Sigmoid colon (tissue), 7 donors: ENCODE results near the gene OSBP2. TPM values are rescaled to one million over a fixed set of nuclear protein-coding genes. Genes with fewer than 3 reads are reported as not detected.
A peak's percentile ranks its signal among the peaks of the same experiment; 100 is the strongest.

Experiments
- DNase-seq: peaks from one replicate; pipeline ENCODE4 v3.0.0-alpha.2; 2019
- H3K27ac ChIP-seq, 4 donors: fragments of 200-600 bp; sonication (generic); one replicate each; pipeline ENCODE4 v1.5.1; 2016 to 2019; ENCODE audit warnings: mild to moderate bottlenecking in 1 of 4
- H3K27me3 ChIP-seq, 3 donors: fragments of 200-600 bp; sonication (generic); one replicate each; pipeline ENCODE4 v1.5.1; 2019; ENCODE audit warnings: mild to moderate bottlenecking in 1 of 3
- H3K36me3 ChIP-seq, 4 donors: fragments of 200-600 bp; sonication (generic); one replicate each; pipeline ENCODE4 v1.5.1; 2016 to 2019
- H3K4me1 ChIP-seq, 4 donors: fragments of 200-600 bp; sonication (generic); one replicate each; pipeline ENCODE4 v1.5.1; 2017 to 2019
- H3K4me3 ChIP-seq, 4 donors: fragments of 200-600 bp; sonication (generic); one replicate each; pipeline ENCODE4 v1.5.1; 2017 to 2019; ENCODE audit warnings: mild to moderate bottlenecking in 2 of 4, moderate library complexity in 1 of 4
- H3K9me3 ChIP-seq, 4 donors: fragments of 200-600 bp in 3 of 4; sonication (generic) in 3 of 4; one replicate each; pipeline versions ENCODE4 v1.5.1 to v1.6.1; 2013 to 2019
- CTCF ChIP-seq, 4 experiments: fragments of 450-650 bp in 3 of 4; fragments of 200-600 bp in 1 of 4; IDR thresholded peaks; one replicate each; pipeline ENCODE4 v1.5.1; 2016 to 2019; ENCODE audit warnings: antibody characterized with exemption in 4 of 4, mild to moderate bottlenecking in 3 of 4, moderate library complexity in 2 of 4
- EP300 ChIP-seq, 4 donors: sonication (generic); formaldehyde crosslinking; IDR thresholded peaks; one replicate each; pipeline ENCODE4 v1.6.1; 2017; ENCODE audit warnings: antibody characterized with exemption in 4 of 4
- POLR2A ChIP-seq, 2 donors: fragments of 450-650 bp; IDR thresholded peaks; one replicate each; pipeline ENCODE4 v1.6.1; 2016; ENCODE audit warnings: antibody characterized with exemption in 2 of 2, mild to moderate bottlenecking in 2 of 2, moderate library complexity in 2 of 2
- POLR2AphosphoS5 ChIP-seq, 4 donors: sonication (generic); formaldehyde crosslinking; IDR thresholded peaks; one replicate each; pipeline ENCODE4 v1.6.1; 2017; ENCODE audit warnings: antibody characterized with exemption in 4 of 4
- WGBS, 2 donors: extraction: QIAGEN DNeasy Blood & Tissue Kit; methylation state at CpG; one replicate each; pipeline ENCODE4 v1.1.7; 2013; 5-methylcytosine and 5-hydroxymethylcytosine counted together
- intact Hi-C: fragments of 100-400 bp; cut with DNase I; formaldehyde crosslinking; loops from one replicate; pipeline ENCODE4 v1.15.1; 2023
- polyA plus RNA-seq, 3 donors: library from polyadenylated mRNA; stranded (reverse); fragments of 200-250 nt; gene quantifications; one replicate each; pipeline ENCODE4 v1.2.3, GENCODE V29; 2013
- total RNA-seq, 4 donors: library from RNA; depleted of rRNA; stranded (reverse); fragments of >200 nt; gene quantifications; one replicate each; pipeline ENCODE4 v1.1.0, GENCODE V29; 2016
- donor health status: healthy with polysubstance abuse.
- donor health status: Bipolar disorder and iron deficiency.
- donor health status: healthy.

OSBP2 gene
- total and polyA plus RNA-seq, 7 donors, result 1.2 to 3.0 (median 1.6) TPM

DNA sequence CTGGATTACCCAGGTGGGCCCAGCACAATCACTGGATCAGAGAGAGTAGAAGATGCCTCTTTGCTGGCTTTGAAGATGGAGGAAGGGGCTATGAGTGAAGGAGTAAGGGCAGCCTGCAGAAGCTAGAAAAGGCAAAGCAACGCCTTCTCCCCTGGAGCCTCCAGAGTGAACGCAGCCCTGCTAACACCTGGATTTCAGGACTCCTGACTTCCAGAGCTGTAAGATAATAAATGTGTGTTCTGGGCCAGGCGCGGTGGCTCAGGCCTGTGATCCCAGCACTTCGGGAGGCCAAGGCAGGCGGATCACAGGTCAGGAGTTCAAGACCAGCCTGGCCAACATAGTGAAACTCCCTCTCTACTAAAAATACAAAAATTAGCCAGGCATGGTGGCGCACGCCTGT, 171.5 kb downstream of the OSBP2 start:
- TF ChIP-seq EP300 (IDR thresholded peaks at IDR 0.05) (no peak), POLR2AphosphoS5 (IDR thresholded peaks at IDR 0.05) (no peak), POLR2A (IDR thresholded peaks at IDR 0.05) (no peak), CTCF (IDR thresholded peaks at IDR 0.05) (no peak)
- WGBS, 2 donors, result 87 to 96% methylated on average over 8 of the region's 8 CpGs
- Histone ChIP-seq H3K4me1 (no peaks in the 10 kb centered on the region), H3K9me3 (no peaks in the 10 kb centered on the region), H3K36me3 (no peaks in the 10 kb centered on the region), H3K4me3 (no peak overlapping the region), H3K27me3 (no peaks in the 10 kb centered on the region), H3K27ac (no peak overlapping the region)
- intact Hi-C loops, result no loop called here
- no peak for DNase-seq

GRCh38 chr22:30866811-30867271, 172.2 kb downstream of the OSBP2 start:
- Histone ChIP-seq H3K4me3 (no peak overlapping the region), H3K27me3 (no peaks in the 10 kb centered on the region), H3K27ac (no peak overlapping the region), H3K36me3 (no peaks in the 10 kb centered on the region), H3K4me1 (no peaks in the 10 kb centered on the region), H3K9me3 (no peaks in the 10 kb centered on the region)
- no peak for TF ChIP-seq POLR2AphosphoS5 (IDR thresholded peaks at IDR 0.05)
- TF ChIP-seq CTCF (IDR thresholded peaks at IDR 0.05), result no peak
- no peak for TF ChIP-seq EP300 (IDR thresholded peaks at IDR 0.05)
- no peak for TF ChIP-seq POLR2A (IDR thresholded peaks at IDR 0.05)
- peak; percentile 29 for DNase-seq
- intact Hi-C loops, result no loop called here
- 79 to 85% methylated on average over 4 of the region's 4 CpGs for WGBS, 2 donors

GRCh38 chr22:30867746-30868662, 173.3 kb downstream of the OSBP2 start:
- 93% methylated on average over 19 of the region's 19 CpGs for WGBS, 2 donors
- intact Hi-C loops, result no loop called here
- no peaks in the 10 kb centered on the region for H3K36me3 ChIP-seq
- H3K27ac ChIP-seq, result no peak overlapping the region
- DNase-seq, result peak; percentile 33
- H3K4me3 ChIP-seq, result no peak overlapping the region
- H3K27me3 ChIP-seq, result no peaks in the 10 kb centered on the region
- TF ChIP-seq EP300 (IDR thresholded peaks at IDR 0.05) (no peak), POLR2A (IDR thresholded peaks at IDR 0.05) (no peak), POLR2AphosphoS5 (IDR thresholded peaks at IDR 0.05) (no peak), CTCF (IDR thresholded peaks at IDR 0.05) (no peak)
- H3K4me1 ChIP-seq, result no peaks in the 10 kb centered on the region
- H3K9me3 ChIP-seq, result no peaks in the 10 kb centered on the region

DNA sequence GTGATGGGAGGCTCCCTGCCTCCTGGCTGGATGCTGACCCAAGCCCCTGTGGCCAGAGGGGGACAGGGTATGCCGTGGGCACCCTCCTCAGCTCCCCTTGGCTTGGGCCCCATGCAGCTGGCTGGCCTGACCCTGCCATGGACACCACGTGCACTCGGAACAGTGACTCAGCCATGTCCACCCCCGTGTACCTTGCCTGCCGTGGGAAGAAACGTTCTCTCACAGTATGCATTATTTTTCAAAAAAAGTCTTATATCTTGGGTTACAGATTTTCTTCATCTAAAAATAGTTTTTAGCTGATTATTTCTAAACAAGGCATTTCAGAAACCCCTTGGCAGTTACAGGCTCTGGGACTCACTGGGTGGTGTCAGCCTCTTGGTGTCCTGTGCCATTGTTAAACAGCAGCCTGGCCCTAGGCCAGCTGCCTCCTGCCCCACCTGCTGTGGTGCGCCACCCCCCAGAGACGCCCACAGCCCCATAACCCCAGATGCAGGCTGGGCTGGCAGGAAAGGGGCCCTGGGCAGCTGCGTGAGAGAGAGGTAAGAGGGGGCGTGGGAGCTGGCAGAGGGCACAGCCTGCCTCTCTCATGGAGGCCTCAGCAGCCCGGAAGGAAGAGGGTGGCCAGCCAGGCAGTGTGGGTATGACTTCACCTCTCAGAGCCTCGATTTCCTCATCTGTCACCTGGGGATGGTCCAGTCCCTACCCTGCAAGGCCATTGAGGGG, 174.2 kb downstream of the OSBP2 start:
- 58 to 78% methylated on average over 12 of the region's 12 CpGs for WGBS, 2 donors
- intact Hi-C loops, result no loop called here
- H3K4me3 ChIP-seq, result no peak overlapping the region
- TF ChIP-seq CTCF (IDR thresholded peaks at IDR 0.05), result no peak
- TF ChIP-seq POLR2A (IDR thresholded peaks at IDR 0.05), result no peak
- TF ChIP-seq EP300 (IDR thresholded peaks at IDR 0.05), result no peak
- no peak for TF ChIP-seq POLR2AphosphoS5 (IDR thresholded peaks at IDR 0.05)
- no peaks in the 10 kb centered on the region for H3K9me3 ChIP-seq
- no peaks in the 10 kb centered on the region for H3K27me3 ChIP-seq
- DNase-seq, result peak; percentile 25
- H3K36me3 ChIP-seq, result no peaks in the 10 kb centered on the region
- no peaks in the 10 kb centered on the region for H3K4me1 ChIP-seq
- H3K27ac ChIP-seq, result no peak overlapping the region
